NCI-H2196 (cell line): ENCODE measurements around the gene ABHD5.

Experiments
- DNase-seq: peaks from one replicate; lab custom pipeline; 2025; ENCODE audit not compliant: unreplicated experiment; lab: John Stamatoyannopoulos, UW

The ABHD5 gene

GRCh38 chr3:43684944-43685343, 5.8 kb upstream of the ABHD5 start:
- no peak for DNase-seq

- no peak for DNase-seq
Observed at GRCh38 chr3:43685921-43686320, 4.8 kb upstream of the ABHD5 start.

GRCh38 chr3:43686333-43686699, 4.4 kb upstream of the ABHD5 start:
- DNase-seq = no peak

GRCh38 chr3:43686700-43687498, 3.8 kb upstream of the ABHD5 start:
- no peak for DNase-seq

DNA sequence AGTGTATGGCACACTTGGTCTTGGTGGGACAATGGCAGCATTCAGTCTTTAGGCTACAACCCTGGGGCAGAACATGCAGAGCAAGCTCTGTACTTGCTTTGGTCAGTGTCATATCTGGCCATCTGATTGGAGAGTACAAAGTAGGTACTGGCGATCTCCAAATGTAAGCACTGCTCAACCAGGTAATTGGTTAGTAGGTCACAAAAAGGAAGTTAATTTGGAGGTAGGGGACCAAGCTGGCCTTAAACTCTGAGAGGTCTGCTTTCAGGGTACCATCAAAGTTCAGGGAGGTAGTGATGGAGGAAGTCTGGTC, 3.3 kb upstream of the ABHD5 start:
- no peak for DNase-seq

- no peak for DNase-seq
Observed at GRCh38 chr3:43688245-43688650, 2.5 kb upstream of the ABHD5 start.

DNA sequence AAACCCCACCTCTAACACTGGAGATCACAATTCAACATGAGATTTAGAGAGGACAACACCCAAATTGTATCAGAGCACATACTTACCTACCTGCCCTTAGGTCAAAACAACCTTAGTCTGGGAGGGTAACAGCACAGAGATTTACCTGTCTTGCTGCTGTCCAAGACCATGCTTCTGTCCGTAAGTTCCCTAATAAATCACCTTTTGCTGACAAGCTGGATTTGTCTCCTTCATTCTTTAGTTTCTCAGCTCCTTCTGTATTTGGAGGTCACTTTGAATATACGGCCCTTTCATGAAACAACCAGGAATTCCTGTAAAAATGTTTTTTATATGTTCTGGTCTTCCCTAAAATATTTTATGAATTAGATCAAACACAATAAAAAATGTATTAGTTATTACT, 1.6 kb upstream of the ABHD5 start:
- no peak for DNase-seq

DNA sequence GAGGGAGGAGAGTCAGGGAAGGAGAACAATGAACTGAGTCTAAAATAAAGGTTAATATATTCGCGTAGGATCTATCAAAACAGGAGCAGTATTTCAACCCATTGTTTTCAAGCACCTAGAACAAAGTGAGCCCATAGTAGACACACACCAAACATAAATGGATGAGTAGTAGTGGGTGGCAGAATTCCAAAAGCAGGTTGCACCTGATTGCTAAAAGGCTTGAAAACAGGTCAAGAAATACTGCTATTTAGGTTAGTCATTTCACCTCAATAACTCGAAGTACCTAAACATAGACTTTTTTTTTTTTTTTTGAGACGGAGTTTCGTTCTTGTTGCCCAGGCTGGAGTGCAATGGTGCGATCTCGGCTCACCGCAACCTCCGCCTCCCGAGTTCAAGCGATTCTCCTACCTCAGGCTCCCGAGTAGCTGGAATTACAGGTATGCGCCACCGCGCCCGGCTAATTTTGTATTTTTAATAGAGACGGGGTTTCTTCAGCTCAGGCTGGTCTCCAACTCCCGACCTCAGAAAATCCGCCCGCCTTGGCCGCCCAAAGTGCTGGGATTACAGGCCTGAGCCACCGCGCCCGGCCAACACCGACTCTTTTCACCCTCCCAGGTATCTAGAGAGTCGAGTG, 855 bp upstream of the ABHD5 start:
- DNase-seq = no peak

GRCh38 chr3:43691120-43691995, 620 bp downstream of the ABHD5 start:
- peak; percentile 29 for DNase-seq

GRCh38 chr3:43692085-43692855, 1.5 kb downstream of the ABHD5 start:
- no peak for DNase-seq

DNA sequence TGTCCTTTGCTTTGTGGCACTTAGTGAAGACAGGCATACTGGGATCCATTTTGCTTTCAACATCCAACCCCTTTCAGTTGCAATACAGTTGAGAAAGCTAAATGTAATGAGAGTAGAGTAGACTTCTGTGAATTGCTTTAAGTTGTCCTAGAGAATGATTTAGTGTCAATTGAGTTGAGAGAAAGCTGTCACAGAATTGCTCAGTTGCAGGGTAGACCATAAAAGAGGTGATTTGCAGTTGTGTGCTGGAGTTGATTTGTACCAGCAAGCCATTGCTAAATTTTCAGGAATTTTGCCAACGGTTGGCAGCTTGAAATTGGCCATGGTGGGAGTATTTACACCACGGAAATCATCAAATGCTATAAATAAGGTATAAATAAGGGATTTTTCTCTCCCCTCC, 2.2 kb downstream of the ABHD5 start:
- no peak for DNase-seq

DNA sequence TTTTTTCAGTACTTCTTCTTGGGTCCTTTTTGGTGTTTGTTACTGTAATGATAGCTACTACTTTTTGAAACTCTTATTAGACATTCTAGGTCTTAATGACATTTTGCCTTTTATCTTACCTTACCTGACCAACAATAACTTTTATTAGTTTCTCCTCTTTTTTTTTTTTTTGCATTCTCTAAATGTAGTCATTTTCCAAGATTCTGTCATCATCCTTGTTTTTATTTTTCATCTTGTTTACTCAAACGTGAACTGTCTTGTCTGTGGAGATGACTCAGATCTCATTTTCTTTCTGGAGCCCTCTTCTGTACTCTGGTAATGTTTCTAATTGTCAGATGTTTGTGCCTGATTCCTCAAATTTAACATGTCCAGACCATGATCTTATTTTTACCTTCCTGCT, 2.9 kb downstream of the ABHD5 start:
- DNase-seq = no peak

DNA sequence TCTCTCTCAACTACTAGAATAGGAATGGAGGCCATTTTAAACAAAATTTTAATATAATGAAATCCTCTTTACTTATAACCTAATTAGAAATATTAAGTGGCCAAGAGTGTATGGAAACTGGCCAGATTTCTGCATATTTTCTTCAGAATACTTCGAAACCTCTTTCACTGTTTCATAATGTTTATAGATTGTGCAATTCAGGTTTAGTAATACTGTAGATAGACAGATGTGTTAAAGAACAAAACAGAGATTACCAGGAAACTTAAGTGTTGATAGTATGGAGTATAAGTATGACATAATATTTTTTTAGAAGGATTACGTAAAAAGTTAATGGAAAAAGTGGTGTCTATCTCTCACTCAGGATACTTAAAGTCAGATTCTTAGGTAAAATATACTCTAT, 4.7 kb downstream of the ABHD5 start:
- DNase-seq = no peak

DNA sequence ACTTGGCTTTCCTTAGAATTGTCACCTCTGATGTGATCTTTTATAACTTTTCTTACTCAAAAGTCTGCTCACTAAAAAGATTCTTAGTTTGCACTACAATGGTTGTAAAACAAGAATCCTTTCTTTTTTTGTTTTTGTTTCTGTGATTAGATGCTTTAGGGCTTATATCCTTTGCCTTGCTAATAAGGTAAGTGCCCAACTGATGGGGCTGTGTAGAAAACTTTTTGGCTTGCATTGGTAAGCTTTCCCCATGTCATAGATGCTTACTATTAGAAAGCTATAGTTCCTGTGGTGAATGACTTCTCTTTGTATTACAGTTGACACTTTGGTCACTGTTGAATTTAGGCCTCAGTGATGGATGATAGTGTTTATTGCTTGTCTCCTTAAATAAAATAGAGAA, 5.1 kb downstream of the ABHD5 start:
- DNase-seq = no peak

- no peak for DNase-seq
Observed at GRCh38 chr3:43696441-43696840, 5.7 kb downstream of the ABHD5 start.

- no peak for DNase-seq
Observed at GRCh38 chr3:43696881-43697280, 6.1 kb downstream of the ABHD5 start.

- no peak for DNase-seq
Observed at GRCh38 chr3:43699864-43700263, 9.1 kb downstream of the ABHD5 start.

DNA sequence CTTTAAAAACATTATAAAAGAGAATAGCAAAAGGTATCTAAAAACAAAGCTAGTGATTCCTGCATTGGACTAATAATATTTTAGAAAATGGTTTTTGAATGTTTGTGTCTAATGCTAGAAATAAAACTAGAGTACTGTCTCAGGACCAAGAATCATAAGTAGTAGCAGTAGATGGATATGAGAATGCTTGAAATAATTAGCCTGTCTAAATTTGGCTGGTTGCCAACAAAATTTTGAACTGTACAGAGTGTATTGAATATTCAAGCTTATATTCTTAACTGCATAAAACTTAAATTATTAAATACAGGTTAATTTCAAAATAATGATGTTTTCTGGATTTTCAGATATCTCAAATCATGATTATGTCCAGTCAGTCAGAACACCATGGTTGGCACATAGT, 14.0 kb downstream of the ABHD5 start:
- no peak for DNase-seq

- DNase-seq = no peak
Observed at GRCh38 chr3:43706342-43706741, 15.6 kb downstream of the ABHD5 start.

- no peak for DNase-seq
Observed at GRCh38 chr3:43707266-43707665, 16.5 kb downstream of the ABHD5 start.

DNA sequence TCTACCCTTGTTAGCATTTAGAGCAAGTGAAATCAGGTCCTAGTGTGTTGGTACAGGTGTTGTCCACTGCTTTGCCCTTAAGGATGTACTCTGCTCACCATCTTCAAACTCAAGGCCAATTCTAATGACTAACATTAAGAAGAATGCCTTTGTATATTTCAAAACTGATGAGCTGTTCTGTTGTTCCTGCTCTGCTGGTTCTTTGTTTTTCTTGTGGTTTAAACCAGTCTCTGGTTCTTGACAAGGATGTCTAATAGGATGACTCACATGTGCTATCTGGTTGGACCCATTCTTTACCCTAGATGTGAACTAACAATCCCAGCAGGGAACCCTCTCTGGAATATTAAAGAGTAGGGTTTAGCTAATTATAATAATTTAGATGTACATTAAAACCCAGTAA, 17.3 kb downstream of the ABHD5 start:
- no peak for DNase-seq
